ENCODE measurements around the gene C11orf24. TPM values are rescaled to one million over a fixed set of nuclear protein-coding genes. Genes with fewer than 3 reads are reported as not detected.

The C11orf24 gene
- total and polyA plus RNA-seq, 10 of the 15 experiments (the other 5 are each of a cell fraction or from before 2014, with no cell fraction given) = 4.3 to 104 (median 41.4) TPM

DNA sequence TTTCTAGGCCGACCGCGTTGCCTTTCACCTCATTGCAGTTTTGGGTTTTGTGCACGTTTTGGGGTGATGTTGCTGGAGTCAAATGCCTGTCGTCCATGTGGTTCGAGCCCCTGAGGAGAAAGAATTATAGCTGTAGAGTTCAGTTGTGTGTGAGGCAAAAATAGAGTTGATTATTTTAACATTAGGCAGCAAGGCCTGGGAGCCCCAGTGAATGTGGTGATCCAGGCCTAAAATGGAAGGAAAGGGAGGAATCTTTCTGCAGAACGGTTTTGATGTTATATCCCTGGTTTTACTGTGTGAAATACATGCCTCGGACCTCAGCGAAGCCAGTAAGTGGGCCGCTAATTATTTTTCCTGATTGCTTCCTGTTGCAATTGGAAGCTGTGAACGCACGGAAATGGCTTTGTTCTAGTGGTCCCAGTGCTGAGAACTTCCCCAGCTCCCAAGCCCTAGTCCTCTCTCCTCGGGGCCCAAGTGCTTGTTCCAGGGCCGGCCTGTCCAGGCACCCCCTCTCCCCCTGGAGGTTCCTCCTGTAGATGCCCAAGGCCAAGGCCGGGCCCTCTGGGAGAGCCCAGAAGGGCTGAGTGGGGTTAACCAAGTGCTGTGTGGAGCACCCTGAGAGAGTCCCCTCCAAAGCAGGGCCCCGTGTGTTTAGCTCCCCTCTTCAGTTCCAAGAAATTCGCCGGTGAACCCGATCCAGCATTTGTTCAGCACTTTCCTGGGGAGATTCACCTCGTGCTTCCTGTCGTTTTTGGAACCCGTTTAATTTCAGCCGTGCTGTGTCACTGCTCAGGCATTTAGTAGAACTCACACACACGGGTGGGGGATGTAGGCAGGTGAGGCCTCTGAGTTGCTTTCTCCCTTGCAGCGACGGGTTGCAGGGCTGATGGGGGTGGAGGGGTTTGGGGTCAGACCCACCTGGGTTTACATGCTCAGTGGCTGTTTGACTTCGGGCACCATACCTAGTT, 42.7 kb upstream of the C11orf24 start:
- Histone ChIP-seq H4K20me1 (ENCODE audit: control insufficient read depth, insufficient read depth) (no peaks in the 10 kb centered on the region), H3K27me3 (replicated peaks in 1 of 2; ENCODE audit: control insufficient read depth in 2 of 2, insufficient read depth in 2 of 2, low read length in 1 of 2) (no peaks in the 10 kb centered on the region), H3K4me3 (peak overlapping the region; percentile 92), H3K4me2 (ENCODE audit: control insufficient read depth, insufficient read depth) (peak overlapping the region; percentile 89), H3K9me3 (replicated peaks; ENCODE audit: control insufficient read depth, insufficient read depth, low read length) (no peaks in the 10 kb centered on the region), H3K4me1 (ENCODE audit: control insufficient read depth, insufficient read depth, low read length) (peaks cover 6% of the 10 kb centered on the region), H2AFZ (ENCODE audit: control insufficient read depth, low read depth, low read length) (peak overlapping the region; percentile 30), H3K79me2 (ENCODE audit: control insufficient read depth, insufficient read depth, low read length) (peaks cover 45% of the 10 kb centered on the region), H3K9ac (ENCODE audit: control insufficient read depth, insufficient read depth, low read length) (peak overlapping the region; percentile 67), H3K36me3 (ENCODE audit: control insufficient read depth in 2 of 2, insufficient read depth in 2 of 2, low read length in 1 of 2) (no peaks in the 10 kb centered on the region), H3K27ac (ENCODE audit: control insufficient read depth, insufficient read depth) (peak overlapping the region; percentile 36)
- ChIA-PET CTCF (interaction anchor here (1.0 to 1.1 kb wide), 2 partner anchors 17 to 47 kb away, joined by 3 read pairs; no protein-coding TSS in a partner anchor), RAD21 (ENCODE audit: unreplicated experiment) (interaction anchor here (0.9 to 1.5 kb wide), 2 partner anchors 57 to 67 kb away, joined by 3 to 8 read pairs; no protein-coding TSS in a partner anchor), SMC1A (ENCODE audit: uncharacterized antibody, unreplicated experiment) (interaction anchor here (0.9 to 1.5 kb wide), 3 partner anchors 26 to 97 kb away, joined by 3 read pairs; no protein-coding TSS in a partner anchor), POLR2A (interaction anchor here (0.6 to 1.0 kb wide), 2 partner anchors 15 to 48 kb away, joined by 3 to 5 read pairs; no protein-coding TSS in a partner anchor)
- TF ChIP-seq, protein P1, sequence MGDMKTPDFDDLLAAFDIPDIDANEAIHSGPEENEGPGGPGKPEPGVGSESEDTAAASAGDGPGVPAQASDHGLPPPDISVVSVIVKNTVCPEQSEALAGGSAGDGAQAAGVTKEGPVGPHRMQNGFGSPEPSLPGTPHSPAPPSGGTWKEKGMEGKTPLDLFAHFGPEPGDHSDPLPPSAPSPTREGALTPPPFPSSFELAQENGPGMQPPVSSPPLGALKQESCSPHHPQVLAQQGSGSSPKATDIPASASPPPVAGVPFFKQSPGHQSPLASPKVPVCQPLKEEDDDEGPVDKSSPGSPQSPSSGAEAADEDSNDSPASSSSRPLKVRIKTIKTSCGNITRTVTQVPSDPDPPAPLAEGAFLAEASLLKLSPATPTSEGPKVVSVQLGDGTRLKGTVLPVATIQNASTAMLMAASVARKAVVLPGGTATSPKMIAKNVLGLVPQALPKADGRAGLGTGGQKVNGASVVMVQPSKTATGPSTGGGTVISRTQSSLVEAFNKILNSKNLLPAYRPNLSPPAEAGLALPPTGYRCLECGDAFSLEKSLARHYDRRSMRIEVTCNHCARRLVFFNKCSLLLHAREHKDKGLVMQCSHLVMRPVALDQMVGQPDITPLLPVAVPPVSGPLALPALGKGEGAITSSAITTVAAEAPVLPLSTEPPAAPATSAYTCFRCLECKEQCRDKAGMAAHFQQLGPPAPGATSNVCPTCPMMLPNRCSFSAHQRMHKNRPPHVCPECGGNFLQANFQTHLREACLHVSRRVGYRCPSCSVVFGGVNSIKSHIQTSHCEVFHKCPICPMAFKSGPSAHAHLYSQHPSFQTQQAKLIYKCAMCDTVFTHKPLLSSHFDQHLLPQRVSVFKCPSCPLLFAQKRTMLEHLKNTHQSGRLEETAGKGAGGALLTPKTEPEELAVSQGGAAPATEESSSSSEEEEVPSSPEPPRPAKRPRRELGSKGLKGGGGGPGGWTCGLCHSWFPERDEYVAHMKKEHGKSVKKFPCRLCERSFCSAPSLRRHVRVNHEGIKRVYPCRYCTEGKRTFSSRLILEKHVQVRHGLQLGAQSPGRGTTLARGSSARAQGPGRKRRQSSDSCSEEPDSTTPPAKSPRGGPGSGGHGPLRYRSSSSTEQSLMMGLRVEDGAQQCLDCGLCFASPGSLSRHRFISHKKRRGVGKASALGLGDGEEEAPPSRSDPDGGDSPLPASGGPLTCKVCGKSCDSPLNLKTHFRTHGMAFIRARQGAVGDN (IDR thresholded peaks at IDR 0.05) = no peak
- no peak for TF ChIP-seq POLR2A (IDR thresholded peaks at IDR 0.05; ENCODE audit: low read depth, low read length)
- no peak for TF ChIP-seq YY1 (IDR thresholded peaks at IDR 0.05; ENCODE audit: low read depth, low read length)
- no peak for TF ChIP-seq RB1 (IDR thresholded peaks at IDR 0.05; ENCODE audit: borderline replicate concordance)
- no peak for TF ChIP-seq CHD2 (IDR thresholded peaks at IDR 0.05; ENCODE audit: borderline replicate concordance, low read depth, low read length)
- no peak for TF ChIP-seq CEBPB (IDR thresholded peaks at IDR 0.05; ENCODE audit: borderline replicate concordance in 1 of 2, low read depth in 2 of 2, low read length in 2 of 2)
- FAIRE-seq = peak; percentile 77
- 77% methylated on average over 27 of the region's 27 CpGs for WGBS (ENCODE audit: insufficient coverage, insufficient replicate concordance, low lambda C conversion rate, missing lambda C conversion rate)
- no peak for DNase-seq (ENCODE audit: low read depth, low spot score)
- in situ Hi-C loops (cut with MboI) = no loop called here
- ATAC-seq = peak; percentile 32
- BruUV-seq (replicated peaks) = no TSS peak
- intact Hi-C loops (cut with micrococcal nuclease; ENCODE audit: unreplicated experiment) = loop anchor here (5.0 kb wide), 1 partner anchor 68 kb away; no protein-coding TSS in a partner anchor
